Mucosa of stomach (tissue), 1 donor: ENCODE results near the gene HOXA3.

Source experiments
- H3K27me3 ChIP-seq: one replicate; pipeline ENCODE4 v1.7.0; 2013; ENCODE audit warnings: mild to moderate bottlenecking, low read length; ENCODE audit not compliant: control insufficient read depth, insufficient read depth
- H3K36me3 ChIP-seq: one replicate; pipeline ENCODE4 v1.7.0; 2013; ENCODE audit warnings: low read length; ENCODE audit not compliant: control insufficient read depth, insufficient read depth
- H3K4me1 ChIP-seq: one replicate; pipeline ENCODE4 v1.7.0; 2013; ENCODE audit warnings: mild to moderate bottlenecking, low read length; ENCODE audit not compliant: control insufficient read depth, insufficient read depth
- H3K4me3 ChIP-seq: one replicate; pipeline ENCODE4 v1.7.0; 2013; ENCODE audit warnings: low read length
- H3K9ac ChIP-seq: one replicate; pipeline ENCODE4 v1.7.0; 2013; ENCODE audit warnings: mild to moderate bottlenecking, low read length, moderate library complexity
- H3K9me3 ChIP-seq: one replicate; pipeline ENCODE4 v1.7.0; 2013; ENCODE audit warnings: mild to moderate bottlenecking, low read length, moderate library complexity; ENCODE audit not compliant: control insufficient read depth
- donor health status: Pancreatic carcinoma.

The HOXA3 gene

DNA sequence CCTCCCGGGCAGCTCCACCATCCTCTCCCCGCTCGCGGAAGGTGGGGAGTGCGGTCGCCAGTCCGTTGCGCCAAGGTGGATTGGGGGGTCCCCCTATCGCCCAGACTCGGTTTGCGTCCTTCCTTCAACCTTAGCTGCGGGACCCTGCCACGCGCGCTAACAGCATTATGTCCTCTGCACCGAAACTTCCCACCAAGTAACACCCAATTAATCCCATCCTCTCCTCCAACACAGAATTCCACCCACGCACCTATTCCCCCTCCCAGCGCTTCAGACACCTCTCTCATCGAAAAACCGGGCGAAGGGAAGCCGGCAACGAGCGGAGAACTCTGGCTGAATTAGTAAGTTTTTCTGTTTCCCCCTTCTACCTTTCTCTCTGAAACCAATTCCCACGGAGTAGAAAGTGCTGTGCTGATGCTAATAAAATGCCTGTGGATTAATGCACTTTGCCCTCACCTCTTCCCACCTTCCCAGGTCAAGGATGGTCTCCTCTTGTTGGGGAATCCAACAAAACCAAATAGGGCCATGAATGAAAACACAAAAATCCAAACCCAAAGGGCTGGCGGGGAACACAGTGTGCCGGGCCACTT lies 947 bp downstream of the HOXA3 start:
- Histone ChIP-seq H3K9me3 (no peaks in the 10 kb centered on the region), H3K4me1 (peaks cover 51% of the 10 kb centered on the region), H3K4me3 (peak overlapping the region; percentile 44), H3K27me3 (peaks cover 90% of the 10 kb centered on the region), H3K36me3 (no peaks in the 10 kb centered on the region), H3K9ac (no peak overlapping the region)

- Histone ChIP-seq H3K9ac (no peak overlapping the region), H3K36me3 (no peaks in the 10 kb centered on the region), H3K27me3 (peaks cover 90% of the 10 kb centered on the region), H3K4me3 (peak overlapping the region; percentile 44), H3K4me1 (peaks cover 45% of the 10 kb centered on the region), H3K9me3 (no peaks in the 10 kb centered on the region)
These were observed 1.6 kb downstream of the HOXA3 start for GRCh38 chr7:27150568-27151340.

DNA sequence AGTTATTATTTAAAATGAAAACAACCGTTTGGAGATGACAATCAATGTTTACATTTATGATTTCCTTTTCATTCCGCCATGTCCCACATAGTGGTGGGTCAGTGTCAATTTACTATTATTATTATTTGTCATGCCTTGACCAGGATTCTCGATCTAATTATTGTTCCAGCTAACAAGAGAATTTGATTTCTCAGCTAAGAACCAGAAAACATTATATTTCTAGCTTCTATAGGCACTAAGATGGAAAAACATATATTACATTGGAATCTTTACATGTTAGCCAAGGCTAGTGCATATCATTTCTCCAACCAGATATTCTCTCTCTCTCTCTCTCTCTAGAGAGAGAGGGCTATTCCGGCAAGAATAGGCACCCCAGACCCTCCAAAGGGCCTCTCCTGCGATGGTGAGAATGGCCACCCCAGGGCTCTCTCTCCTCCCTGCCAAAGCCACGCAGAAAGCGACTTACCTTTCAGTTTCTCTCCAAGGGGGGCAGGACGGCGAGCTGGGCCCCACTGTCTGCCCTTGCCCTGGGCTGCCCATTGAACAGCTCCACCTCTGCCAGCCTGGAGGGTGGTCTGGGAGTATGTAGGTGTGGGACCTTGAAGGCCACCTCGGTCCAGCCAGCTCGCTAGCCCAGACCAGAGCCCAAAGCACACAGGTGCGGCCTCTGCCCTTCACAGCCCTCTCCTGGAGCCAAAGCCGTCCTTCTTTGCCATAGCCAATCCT lies 2.4 kb downstream of the HOXA3 start:
- Histone ChIP-seq H3K27me3 (peaks cover 90% of the 10 kb centered on the region), H3K9ac (no peak overlapping the region), H3K4me1 (peaks cover 40% of the 10 kb centered on the region), H3K9me3 (no peaks in the 10 kb centered on the region), H3K4me3 (peak overlapping the region; percentile 44), H3K36me3 (no peaks in the 10 kb centered on the region)

- H3K4me1 ChIP-seq = peaks cover 42% of the 10 kb centered on the region
- H3K36me3 ChIP-seq = no peaks in the 10 kb centered on the region
- H3K9ac ChIP-seq = no peak overlapping the region
- H3K27me3 ChIP-seq = peaks cover 90% of the 10 kb centered on the region
- no peak overlapping the region for H3K4me3 ChIP-seq
- H3K9me3 ChIP-seq = no peaks in the 10 kb centered on the region
These were observed 3.4 kb downstream of the HOXA3 start for GRCh38 chr7:27148756-27149641.

DNA sequence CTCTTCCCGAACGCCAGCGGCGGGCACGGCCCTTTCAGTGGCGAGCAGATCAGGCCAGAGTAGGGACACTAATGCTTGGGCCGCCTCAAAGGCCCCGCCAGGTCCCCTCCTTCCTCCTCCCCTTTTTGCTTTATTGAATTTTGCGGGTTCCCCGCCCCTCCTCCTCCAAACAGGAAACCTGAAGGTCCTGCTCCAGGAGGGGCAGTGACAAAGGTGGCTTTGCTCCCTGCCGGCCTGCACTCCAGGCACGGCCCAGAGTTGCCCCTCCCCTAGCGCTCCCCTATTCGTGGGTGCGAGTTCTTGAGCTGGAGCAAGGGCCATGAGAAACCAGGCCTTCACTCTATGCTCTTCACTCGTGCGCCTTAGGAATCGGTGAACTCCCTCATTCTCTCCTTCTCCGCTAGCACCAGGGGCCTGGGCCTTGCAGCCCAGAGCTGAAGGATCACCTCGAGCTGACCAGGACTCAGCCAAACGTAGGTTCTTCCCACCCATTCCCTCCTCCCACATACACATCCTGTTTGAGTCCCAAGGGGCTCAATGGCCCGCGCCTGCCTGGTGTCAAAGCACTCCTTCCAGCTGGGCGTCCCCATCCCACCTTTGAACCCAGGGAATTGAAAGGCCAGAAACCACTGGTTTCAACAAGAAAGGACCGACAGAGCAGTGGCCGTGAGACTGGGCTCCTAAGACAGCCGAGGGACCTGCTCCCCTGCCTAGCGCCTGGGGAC lies 4.2 kb downstream of the HOXA3 start:
- Histone ChIP-seq H3K9ac (no peak overlapping the region), H3K9me3 (no peaks in the 10 kb centered on the region), H3K4me3 (no peak overlapping the region), H3K4me1 (peaks cover 42% of the 10 kb centered on the region), H3K36me3 (no peaks in the 10 kb centered on the region), H3K27me3 (peaks cover 84% of the 10 kb centered on the region)

DNA sequence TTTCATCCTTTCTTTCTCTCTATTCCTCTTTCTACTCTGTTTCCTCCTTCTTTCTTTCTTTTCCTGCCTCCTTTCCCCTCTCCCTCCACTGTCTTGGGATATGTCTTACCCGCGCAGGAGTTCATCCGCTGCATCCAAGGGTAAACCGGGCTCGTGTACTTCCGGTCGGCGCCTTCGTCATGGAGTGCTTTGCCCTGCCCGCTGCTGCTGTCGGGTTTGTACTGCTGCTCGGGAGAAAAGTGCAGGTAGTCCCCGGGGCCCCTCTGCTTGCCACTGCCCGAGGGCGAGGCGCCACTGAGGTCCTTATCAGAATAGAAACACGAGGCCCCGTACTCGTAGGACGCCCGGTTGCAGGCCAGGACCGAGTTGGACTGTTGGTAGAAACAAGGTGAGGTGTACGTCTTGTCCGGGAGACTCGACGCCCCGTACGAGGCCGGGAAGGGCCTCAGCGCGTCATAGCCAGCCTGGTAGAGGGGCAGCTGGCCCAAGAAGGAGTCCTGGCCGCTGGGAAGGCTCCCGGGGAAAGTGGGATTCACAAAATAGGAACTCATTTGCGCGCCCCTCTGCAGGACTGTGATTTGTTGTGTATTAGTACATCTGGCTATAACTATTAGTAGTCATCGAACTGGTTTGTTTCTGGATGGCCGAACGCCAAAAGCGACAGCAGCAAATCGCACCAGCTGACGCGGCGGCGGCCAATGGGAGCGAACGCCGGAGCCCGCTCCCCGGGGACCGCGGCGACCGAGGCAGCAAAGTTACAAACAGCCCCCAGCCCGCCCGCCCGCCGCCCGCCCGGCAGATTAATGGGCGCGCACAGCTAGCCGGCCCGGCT lies 5.0 kb downstream of the HOXA3 start, which contains the start of gene HOXA6:
TSS of gene HOXA6 (minus strand) at position 576 of the 832 bp plus-strand sequence. CDS start at position 551, 25 bp downstream.
- Histone ChIP-seq H3K4me3 (no peak within 1 kb of the TSS), H3K9me3 (no peaks in the 10 kb centered on the region), H3K4me1 (peaks cover 37% of the 10 kb centered on the region), H3K27me3 (peaks cover 77% of the 10 kb centered on the region), H3K9ac (no peak within 1 kb of the TSS), H3K36me3 (no peaks in the 10 kb centered on the region)

DNA sequence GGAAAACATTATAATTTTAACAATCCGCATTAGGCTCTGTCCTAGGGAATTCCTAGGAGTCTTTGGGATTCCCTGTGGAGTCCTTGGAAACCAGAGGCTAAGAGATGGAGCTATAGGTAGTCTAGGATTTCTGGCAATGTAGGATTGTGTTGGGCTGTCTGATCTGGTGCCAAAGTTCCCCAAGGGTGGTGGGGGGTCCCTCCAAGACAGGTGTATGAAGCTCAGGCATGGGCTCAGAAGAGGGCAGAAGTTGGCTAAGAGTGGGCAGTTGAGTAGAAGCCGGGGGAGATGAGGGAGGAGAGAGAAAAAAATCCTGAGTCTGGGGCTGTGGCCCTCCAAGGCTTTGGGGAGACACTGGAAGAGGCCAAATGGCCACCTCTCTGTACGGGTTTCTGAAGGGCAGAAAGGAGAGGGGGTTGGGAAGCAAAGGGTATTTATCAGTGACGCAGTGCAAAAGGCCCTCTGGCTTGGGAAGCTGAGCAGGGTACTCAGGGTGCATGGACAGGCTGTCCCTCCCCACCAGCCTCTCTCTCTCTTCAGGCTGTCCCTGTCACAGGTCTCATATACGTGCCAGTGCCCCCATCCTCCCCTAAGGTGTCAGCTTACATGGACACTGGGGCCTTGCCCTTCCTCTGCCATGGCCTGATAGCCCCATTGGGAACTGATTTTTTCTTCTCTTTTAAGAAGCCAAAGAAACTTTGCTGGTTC lies 5.7 kb downstream of the HOXA3 start:
- Histone ChIP-seq H3K9ac (no peak overlapping the region), H3K4me1 (peaks cover 32% of the 10 kb centered on the region)

DNA sequence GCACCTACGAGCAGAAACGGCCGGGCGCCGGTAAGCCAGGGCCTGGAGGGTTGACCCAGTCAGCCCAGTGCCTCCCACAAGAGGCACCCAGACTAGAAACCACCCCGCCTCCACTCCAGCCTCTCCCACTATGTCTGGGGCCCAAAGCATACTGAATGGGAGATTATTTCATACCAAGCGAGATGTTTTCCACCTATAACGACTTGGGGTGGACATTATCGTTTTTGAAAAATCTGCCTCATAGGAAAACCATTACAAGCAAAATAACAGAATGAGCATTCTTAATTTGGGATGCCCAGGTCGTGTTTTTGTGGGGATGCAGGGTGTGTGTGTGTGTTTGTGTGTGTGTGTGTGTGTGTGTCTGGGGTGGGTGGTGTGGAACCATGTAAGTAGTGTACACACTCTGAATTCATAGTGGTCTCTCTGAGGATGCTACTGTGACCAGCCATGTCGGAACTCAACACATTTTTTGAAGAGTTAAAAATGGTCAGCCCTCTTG lies 6.4 kb downstream of the HOXA3 start:
- H3K9me3 ChIP-seq = no peaks in the 10 kb centered on the region
- peaks cover 26% of the 10 kb centered on the region for H3K4me1 ChIP-seq
- H3K27me3 ChIP-seq = peaks cover 67% of the 10 kb centered on the region
- H3K9ac ChIP-seq = no peak overlapping the region
- H3K36me3 ChIP-seq = no peaks in the 10 kb centered on the region
- no peak overlapping the region for H3K4me3 ChIP-seq

More for the DNA sequence above, 5.7 kb downstream of the HOXA3 start:
- Histone ChIP-seq H3K27me3 (peaks cover 74% of the 10 kb centered on the region), H3K9me3 (no peaks in the 10 kb centered on the region), H3K4me3 (no peak overlapping the region), H3K36me3 (no peaks in the 10 kb centered on the region)

DNA sequence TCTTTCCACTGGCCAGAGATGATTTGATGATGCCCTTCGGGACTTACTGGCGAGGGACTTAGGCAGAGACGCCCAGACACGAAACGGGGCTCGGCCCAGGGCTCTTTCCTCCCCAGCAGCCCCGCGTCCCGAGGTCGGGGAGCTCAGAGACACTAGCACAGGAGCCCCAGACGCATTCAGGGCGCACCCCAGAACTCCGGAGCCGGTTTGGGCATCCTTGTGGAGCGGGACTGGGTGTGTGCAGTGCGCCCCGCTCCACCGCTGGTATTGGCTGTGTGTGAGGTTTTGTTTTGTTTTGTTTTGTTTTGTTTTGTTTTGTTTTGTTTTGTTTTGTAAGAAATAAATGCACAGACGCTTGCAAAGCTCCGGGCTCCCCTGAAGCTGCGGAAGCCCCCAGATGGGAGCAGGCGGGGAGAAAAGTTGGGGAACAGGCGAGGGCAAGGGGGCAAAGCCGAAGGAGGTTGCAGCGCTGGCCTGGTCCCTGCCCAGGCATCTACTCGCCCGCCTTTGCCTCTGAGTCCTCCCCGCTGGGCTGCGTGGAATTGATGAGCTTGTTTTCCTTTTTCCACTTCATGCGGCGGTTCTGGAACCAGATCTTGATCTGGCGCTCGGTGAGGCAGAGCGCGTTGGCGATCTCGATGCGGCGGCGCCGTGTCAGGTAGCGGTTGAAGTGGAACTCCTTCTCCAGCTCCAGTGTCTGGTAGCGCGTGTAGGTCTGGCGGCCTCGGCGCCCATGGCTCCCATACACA lies 7.0 kb downstream of the HOXA3 start:
- no peaks in the 10 kb centered on the region for H3K9me3 ChIP-seq
- no peak overlapping the region for H3K4me3 ChIP-seq
- no peaks in the 10 kb centered on the region for H3K36me3 ChIP-seq
- no peak overlapping the region for H3K9ac ChIP-seq
- peaks cover 21% of the 10 kb centered on the region for H3K4me1 ChIP-seq
- peaks cover 60% of the 10 kb centered on the region for H3K27me3 ChIP-seq
